HG02759 (cell line): ENCODE measurements around the gene ATP11A.
A peak's percentile ranks its signal among the peaks of the same experiment; 100 is the strongest.

ENCODE experiments used
- ATAC-seq: cut with Tn5 transposase; IDR thresholded peaks from one replicate; pipeline ENCODE4 v1.9.1; 2021; ENCODE audit warnings: mild to moderate bottlenecking, moderate library complexity; ENCODE audit not compliant: unreplicated experiment

ATP11A gene

DNA sequence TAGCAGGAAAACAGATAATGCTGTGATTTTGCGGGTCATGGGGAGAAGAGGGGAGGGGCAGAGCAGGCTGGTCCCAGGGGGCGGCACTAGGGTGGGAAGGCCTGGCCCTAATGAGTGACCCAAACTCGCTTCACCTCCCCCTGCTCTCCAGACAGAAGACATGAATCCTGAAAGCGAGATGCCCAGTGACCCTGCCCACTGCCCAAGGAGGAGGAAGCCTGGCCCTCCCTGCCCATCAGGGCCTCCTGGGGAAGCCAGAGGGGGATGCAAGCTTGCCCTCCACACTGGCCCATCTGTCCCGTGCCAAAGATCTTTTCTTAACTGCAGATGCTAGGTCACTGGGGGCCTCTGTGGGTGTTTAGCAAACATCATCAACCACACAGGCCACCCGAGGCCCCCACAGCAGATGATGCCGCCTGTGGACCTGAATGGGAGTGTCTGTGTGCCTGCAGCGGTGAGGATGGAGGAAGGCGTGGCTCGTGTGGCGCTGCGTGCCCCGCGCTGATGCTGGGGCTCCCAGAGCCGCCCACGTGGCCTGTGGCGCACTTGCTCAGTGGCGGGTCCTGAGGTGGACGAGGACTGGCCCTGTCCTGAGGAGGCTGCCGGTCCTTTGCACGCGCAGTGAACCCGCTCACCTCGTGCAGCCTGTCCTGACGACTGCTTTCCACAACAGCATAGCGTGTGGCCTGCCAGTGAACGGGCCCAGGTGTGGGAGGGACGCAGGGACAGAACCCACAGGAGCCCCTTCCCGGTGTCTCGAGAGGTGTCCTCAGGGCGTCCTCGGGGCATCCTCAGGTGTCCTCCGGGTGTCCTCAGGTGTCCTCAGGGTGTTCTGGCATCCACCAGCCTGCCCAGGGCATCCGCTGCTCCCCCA lies 198.6 kb downstream of the ATP11A start:
- ATAC-seq, result no peak

DNA sequence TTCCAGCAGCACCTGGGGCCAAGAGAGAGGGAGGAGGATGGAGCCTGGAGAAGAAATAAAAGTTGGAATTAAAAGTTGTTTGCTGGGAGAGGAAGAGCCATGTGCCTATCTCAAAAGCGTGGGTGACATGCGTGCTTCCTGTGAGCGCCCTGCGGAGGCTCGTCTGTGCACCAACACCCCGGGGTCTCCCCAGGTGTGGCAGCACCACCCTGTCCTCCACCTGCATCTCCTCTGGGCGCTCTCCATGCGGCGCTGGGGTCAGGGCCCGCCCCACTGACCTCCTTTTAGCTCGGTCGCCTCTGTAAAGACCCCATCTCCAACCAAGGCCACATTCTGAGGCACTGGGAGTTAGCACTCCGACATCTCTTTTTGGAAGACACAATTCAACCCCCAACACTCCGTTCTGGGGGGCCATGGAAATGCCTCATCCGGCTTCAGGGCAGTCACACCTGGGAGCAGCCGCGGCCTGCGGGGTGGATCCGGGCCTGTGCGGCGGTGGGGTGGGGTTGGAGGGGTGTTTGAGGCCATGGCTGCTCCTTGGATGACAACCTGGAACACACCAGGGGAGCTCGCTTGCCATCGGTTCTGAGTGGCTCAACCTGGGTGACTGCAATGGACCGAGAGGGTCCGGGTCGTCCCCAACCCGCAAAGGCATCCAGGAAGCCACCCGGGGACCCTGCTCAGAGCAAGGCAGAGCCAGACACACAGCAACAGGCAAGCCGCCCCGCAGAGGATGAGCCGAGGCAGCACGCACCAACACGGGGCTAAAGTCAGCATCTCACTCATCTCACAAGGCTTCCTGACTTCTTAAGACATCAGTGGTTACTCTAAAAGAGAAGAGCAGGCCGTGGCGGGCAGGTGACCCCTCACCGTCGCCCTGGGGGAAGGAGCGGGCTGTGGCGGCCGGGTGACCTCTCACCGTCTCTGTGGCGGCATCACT lies 199.8 kb downstream of the ATP11A start:
- ATAC-seq, result no peak

DNA sequence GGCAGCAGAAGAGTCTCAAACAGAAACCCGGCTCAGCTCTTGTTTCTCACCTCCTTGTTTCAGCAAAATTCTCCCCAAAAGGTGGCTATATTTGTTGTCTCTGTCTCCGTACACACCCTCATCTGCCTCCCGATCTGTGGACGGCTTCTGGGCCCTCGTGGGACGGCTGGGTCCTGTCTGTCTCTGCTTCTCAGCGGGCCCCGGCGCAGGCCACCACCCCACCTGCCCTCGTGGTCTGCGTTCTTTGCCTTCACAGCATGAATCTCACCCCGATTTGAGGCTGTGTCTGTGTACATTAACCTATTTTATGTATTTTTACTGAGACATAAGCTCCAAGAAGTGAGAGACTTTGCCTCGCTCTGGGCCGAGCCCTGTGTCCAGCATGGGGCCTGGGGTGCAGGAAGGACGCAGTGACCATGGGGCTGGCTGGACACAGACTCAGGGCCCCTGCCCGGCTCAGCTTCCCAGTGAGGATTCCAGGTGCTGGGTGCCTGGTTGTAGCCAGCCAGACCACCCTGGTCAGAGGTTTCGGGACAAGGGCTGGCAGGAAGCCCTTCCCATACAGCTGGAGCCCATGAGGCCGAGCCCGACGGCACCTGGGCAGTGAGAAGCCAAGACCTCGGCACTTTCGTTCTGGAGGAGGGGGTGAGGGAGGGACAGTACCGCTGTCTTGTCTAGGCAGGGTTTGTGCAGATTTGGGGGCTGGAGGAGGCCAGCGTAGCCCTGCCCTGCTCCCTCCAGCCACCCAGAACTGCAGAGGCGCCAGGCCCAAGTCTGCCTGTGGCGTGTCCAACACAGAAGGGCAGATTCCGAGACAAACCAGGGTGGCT lies 200.7 kb downstream of the ATP11A start:
- no peak for ATAC-seq

DNA sequence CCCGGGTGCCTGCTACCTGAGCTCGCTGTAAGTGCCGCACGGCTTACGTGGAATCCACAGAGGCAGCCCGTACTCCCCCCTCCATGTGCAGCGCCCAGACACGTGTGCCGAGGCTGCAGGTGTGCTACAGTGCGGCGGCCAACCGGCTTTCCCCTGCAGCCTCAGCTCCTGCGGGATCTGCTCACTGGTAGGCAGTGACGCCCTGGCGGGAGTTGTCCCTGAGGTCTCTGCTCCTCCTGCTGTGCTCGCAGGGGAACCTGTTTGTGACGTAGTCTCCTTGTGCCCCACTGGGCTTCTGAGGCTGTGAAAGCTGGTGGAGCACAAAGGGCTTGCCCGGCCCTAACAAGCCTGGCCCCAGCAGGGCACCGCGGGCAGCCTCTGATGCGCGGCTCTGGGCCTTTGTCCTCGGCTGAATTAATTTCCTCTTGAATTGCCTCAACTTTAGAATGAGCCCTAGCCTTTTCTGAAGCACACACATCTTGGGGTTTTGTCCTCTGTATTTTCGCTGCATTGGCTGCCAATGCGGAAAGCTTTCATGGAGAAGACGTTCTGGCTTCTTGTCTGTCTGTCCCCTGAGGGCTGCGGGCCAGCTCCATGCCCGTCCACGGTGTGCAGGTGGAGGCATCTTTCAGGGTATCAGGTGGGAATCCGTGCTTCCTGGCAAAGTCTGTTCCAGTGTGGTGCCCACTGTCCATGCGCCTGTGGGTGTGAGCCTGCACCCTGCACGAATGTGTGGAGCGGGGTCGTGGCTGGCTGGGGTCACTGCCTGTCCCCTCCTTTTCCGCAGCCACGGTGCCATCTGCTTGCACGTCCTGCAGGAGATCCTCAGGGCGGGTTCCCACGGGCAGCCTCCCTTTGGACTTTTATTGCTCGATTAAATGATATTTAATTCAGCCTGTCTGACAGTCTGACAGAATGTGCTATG lies 201.9 kb downstream of the ATP11A start:
- no peak for ATAC-seq

DNA sequence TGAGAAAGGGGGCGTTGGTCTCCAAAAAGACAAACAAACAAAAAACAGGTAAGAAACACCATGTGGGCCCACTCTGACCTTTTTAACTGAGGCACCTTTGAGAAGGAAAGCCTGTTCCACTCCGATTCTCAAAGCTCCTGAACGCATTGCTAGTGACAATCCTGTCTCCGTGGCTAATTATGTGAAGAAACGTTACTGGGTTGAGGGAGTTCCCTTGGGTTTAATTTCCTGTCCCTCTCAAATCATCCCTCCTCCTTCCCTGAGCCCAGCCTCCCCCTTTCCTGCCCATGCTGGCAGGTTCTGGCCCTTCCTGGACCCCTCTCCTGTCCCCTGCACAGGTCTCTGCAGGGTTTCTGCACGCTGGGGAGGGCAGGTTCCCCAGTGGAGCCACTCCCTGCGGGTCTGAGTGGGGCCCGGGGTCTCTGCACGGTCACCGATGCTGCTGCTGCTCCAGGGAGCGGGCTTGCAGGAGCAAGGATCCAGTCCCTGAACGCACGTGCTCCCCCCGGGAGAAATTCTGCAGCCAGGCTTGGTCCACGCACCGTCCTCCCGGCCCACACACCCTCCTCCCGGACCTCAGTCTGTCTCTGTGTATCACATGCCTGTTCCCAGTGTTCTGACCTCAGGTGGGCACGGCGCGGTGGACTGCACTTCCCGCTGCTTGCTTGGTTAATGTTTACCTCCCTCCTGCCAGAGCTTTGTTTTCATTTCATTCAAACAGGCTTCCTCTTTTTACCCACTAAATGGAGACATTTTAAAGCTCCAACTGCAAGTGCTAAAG lies 202.8 kb downstream of the ATP11A start:
- peak; percentile 32 for ATAC-seq

DNA sequence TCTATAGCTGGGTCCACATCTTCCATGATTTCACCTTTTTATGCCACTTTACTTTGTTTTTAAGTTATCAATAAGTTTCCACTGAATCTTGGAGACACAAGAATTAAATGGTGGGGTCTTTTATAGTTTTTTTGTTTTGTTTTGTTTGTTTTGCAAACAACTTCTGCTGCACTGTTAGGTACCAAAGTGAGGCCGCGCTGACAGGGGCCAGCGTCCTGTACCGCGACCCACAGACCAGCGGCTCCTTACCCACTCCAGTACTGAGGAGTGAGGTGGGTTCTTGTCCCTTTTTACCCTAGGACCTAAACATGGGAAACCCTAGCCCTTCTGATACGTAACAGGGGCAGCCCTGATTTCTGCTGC lies 203.3 kb downstream of the ATP11A start:
- ATAC-seq, result no peak

DNA sequence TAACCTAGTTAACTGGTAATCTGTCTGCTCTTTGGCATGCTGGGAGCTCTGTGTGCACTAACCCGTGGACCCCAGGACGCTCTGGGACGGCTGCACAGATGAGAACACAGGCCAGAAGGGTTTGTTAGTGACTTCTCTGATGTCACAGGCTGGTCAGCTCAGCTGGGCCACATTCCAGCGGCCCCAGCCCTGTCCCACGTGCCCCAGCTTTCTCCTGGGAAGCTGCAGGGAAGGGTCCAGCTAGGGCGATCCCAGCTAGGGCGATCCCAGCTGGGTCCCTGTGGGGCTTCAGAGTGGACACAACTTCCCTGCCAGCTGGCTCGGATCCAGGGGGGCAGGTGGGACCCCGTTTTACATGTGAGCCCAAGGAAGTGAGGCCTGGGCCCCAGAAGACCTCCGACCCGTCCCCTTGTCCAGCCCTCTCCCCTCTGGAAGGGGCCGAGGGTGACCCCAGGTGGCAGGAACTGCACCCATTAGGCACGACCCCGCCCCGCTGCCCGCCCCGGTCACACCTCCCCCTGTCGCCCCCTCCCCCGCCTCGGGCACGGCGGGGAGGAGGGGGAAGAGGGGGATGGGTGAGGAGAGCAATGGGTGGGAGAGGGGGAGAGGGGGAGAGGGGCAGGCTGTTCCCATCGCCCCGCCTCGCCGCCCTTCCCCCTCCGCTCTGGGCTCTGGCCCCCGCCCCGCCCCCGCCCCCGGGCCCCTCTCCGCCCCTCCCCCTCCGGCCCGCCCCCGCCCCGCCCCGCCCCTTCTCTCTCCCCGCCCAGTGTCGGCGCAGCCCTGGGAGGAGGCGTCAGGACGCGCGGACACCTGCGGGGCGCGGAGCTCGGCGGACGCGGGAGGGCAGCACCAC lies 204.0 kb downstream of the ATP11A start:
- ATAC-seq, result peak; percentile 58

DNA sequence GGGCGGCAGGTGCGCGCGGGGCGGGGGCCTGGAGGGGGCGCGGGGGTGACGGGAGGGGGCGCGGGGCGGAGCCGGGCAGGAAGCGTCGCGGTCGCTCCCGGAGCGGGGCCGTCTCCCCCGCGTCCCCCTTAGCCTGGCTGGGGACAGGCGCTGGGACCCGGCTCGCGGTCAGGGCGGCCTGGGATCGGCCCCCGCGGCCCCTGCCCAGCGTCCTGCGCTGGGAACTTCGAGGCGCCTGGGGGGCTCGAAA lies 204.5 kb downstream of the ATP11A start:
- ATAC-seq, result no peak

DNA sequence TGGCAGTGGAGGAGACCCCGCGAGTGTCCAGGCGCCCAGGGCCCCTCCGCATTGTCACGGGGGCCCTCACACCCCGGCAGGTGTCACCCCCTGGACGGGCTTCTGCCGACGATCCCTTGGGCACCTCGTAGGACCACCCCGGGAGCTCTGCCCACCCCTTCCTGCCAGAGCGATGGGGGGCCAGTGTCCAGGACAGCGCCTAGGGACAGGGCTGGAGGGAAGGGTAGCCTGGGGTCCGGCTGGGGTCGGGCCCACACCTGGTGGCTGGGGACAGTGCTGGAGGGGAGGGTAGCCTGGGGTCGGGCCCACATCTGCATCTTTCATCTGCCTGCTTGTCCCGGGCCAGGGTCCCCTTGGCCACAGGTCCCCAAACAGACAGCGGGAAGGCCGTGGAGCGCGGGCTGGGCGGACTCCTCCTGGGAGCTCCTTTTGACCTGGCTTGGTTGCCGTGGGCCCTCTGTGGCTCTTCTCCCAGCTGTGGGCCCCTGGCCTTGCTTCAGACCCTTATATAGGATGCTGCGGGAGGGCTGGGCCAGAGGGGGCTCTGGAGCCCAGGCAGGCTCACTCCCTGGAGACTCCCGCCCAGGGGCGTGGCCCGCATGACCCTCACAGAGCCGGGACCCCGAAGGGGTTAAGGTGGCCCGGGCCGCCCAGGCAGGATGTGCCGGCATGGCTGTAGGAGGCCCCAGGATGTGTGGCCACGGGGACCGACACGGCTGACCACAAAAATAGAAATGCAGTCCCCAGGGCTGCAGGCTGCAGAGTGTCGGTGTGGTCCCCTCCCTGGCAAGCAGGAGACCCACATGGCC lies 205.0 kb downstream of the ATP11A start:
- ATAC-seq, result no peak

DNA sequence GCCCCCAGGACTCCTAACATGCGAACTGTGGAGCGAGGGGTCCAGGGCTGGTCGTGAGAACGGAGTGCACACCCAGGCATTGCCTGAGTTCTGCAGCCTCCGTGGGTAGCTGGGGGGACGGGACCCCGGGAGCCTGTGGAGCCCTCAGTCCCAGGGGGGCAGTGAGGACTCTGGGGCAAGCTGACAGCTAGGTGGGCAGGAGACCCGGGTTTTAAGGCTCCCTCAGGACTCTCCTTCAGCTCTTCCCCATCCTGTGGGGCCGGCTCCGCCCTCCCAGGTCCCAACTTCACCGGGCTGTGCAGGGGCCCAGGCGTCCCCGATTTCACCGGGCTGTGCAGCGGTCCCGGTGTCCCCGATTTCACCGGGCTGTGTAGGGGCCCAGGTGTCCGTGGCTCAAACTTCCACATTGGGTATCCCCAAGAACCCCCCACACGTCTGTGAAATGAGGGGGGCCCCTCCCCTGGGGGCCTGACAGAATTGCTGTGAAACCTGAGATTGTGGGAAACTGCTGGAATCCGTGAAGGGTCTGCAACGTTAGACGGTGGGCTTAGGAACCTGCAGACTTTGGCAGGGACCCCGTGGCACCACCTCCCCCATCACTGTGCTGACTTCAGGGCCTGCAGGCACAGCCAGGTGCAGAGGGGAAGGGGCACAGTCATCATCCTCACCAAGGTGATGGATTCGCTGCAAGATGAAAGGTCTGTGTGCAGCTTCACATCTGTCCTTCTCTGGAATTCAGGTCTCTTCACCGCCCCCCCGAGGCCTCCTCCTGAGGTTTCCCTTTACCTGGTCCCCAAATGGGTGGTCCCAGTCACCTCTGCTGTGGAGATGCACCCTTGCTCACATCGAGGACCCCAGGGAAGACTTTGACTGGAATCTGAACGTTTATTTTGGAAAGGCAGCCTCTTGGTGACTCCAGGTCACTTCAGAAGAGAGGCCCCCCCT lies 206.0 kb downstream of the ATP11A start:
- ATAC-seq, result no peak

DNA sequence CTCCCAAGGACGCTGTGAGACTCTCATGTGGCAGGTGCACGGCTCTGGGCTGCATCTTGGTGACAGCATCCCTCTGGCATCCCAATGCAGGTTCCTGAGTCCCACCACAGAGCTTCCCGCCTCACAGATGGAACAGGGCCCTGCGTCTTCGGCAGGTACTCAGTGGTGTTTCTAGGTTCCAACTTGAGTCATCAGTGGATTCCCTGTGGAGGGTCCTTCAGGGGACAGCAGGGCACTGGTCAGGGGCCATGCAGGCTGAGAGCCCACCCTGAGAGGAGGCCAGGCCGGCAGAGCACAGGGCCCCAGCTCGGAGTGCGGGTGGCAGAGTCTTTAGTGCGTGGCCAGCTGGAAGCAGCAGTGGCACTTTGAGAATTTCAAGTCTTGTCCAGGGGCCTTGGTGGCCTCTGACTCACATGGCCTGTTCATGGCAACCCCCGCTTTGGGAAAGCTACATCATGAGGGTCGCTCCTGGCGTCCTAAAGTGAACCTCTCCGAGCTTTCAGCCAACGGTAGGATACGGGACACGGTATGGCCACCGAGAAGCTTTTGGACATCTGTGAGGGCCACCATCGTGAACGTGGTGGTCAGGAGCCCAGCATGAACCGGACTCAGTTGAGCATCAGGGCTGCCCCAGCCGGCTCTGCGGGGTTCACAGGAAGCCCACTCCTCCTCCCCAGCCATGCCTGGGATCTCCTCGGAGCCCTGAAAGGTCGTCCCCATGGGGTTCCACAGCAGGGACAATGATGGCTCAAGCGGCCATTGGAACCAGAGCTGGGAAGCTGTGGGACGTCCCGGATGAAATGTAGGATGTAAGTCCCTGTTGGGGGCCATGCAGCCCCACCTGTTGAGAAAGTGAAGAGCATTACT lies 207.1 kb downstream of the ATP11A start:
- ATAC-seq, result no peak

DNA sequence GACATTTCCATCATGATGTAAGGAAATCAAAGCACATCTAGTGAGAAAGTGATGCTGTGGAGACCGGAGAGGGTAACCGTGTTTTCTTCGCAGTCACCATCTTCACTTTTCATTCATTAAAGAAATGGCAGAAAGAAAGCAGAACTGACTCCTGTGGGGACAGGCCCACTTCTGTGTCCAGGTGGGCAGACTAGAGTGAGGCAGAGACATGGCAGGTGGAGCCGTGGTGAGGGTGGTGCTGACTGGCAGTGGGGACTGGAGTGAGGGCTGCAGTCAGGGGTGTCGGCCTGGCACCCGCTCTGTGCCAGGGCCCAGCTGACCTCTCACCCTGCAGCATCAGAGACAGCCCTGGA lies 207.7 kb downstream of the ATP11A start:
- ATAC-seq, result no peak

DNA sequence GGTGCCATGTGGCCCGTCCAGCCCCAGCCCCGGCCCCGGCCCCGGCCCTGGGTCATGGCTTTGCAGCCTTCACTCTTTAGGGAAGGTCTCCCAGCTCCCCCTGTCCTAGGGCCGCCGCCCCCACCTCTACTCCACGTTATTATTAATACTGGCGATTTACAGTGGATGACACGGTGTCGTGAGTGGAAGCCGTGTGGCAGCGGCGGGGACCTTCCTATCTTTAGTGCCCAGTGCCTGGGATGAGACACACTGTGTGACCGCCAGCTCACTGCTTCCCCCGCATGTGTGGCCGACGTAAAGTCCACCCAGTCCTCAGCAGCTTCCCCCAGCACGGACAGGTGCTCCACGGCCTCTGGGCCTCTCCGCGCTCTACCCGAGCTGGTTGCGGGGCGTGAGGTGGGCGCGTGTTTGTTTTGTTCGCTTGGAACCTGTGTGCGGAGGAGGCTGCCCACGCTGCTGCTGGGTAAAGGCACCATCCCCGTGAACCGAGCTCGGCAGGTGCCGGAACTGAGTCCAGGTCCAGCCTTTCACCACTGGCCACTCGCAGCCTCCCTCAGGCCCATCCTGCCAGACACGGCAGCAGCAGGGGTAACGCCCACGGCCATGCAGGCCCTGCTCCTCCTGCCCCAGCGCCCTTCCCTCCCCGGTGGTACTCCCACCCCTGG lies 208.2 kb downstream of the ATP11A start:
- ATAC-seq, result no peak

DNA sequence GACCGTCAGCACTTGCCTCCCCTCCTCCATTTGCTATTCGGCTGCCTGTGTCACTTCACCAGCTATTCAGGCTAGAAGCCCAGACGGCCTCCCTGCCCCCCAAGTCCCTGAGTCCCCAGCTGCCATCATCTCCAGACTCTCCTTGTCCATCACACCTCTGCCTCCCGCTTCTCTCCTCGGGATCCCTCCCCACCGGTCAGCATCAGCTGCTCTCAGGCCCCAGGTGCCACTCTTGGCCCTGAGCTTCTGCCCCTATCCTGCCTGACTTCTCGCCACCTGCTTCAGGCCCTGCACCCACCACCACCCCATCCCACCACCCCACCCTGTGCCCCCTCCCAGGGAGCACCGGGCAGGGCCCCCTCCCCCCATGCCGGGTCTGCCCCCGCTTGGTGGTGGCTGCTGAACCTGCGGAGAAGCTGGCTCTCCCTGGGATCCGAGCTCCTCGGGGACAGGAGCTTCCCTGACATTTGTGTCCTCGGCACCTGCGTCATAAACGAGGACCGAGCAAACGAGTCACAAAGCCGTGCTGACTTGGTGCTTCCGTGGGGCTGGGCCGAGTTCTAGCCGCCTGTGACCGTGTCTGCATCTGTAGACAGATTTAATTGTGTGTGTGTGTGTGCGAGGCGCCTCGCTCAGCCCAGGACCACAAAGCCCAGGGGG lies 208.9 kb downstream of the ATP11A start:
- ATAC-seq, result no peak
